IMR-90 (cell line): ENCODE data around the gene GINS1. TPM values are rescaled to one million over a fixed set of nuclear protein-coding genes. Genes with fewer than 3 reads are reported as not detected.

ENCODE experiments used
- ATAC-seq: fragments of 200-7000 bp; cut with Tn5 transposase; 2 replicates; pipeline ENCODE4 v1.9.1; 2020; ENCODE audit warnings: low read depth, mild to moderate bottlenecking, moderate library complexity
- BruUV-seq: library from RNA; stranded (reverse); fragments of 400-500 nt; replicated peaks from 2 replicates; lab custom pipeline; 2021; lab: Mats Ljungman, UMichigan
- CTCF ChIA-PET: fragments of 300-600 bp; formaldehyde crosslinking; extraction: SDS; loops from one replicate; lab custom pipeline; 2021; ENCODE audit warnings: antibody characterized with exemption; lab: Yijun Ruan, JAX
- POLR2A ChIA-PET: fragments of 300-600 bp; sonication (Branson Sonifier 250); formaldehyde crosslinking; loops from one replicate; lab custom pipeline; 2022; ENCODE audit warnings: antibody characterized with exemption; ENCODE audit not compliant: unreplicated experiment; lab: Charles Lee
- DNase-seq: peaks from one replicate; pipeline ENCODE4 v3.0.0; 2013
- H2AFZ ChIP-seq: replicated peaks from 2 replicates; pipeline ENCODE3; 2013; ENCODE audit warnings: low read length, mild to moderate bottlenecking; ENCODE audit not compliant: poor library complexity
- H2AK5ac ChIP-seq: 2 replicates; pipeline ENCODE4 v1.6.1; 2013; ENCODE audit warnings: low read depth, low read length, inconsistent platforms
- H2AK9ac ChIP-seq: replicated peaks from 2 replicates; pipeline ENCODE3; 2013; ENCODE audit warnings: mild to moderate bottlenecking, low read depth, low read length, moderate library complexity; ENCODE audit not compliant: poor library complexity
- H2BK120ac ChIP-seq: 2 replicates; pipeline ENCODE4 v1.6.1; 2013; ENCODE audit warnings: low read depth, low read length, inconsistent platforms
- H2BK15ac ChIP-seq: 3 replicates; pipeline ENCODE4 v1.6.1; 2013; ENCODE audit warnings: low read depth, low read length, inconsistent platforms
- H2BK20ac ChIP-seq: 2 replicates; pipeline ENCODE4 v1.6.1; 2013; ENCODE audit warnings: low read depth, mild to moderate bottlenecking, inconsistent platforms, low read length, moderate library complexity
- H2BK5ac ChIP-seq: 2 replicates; pipeline ENCODE4 v1.6.1; 2013; ENCODE audit warnings: mild to moderate bottlenecking, low read depth, low read length, inconsistent platforms; ENCODE audit not compliant: poor library complexity, severe bottlenecking
- H3K14ac ChIP-seq: replicated peaks from 2 replicates; pipeline ENCODE4 v1.6.1; 2013; ENCODE audit warnings: low read depth, low read length, inconsistent platforms
- H3K18ac ChIP-seq: 2 replicates; pipeline ENCODE4 v1.6.1; 2013; ENCODE audit warnings: low read depth, low read length, control low read depth
- H3K23ac ChIP-seq: 2 replicates; pipeline ENCODE4 v1.6.1; 2013; ENCODE audit warnings: low read depth, low read length, inconsistent platforms
- H3K27ac ChIP-seq: 2 replicates; pipeline ENCODE4 v1.5.1; 2013; ENCODE audit warnings: mild to moderate bottlenecking, control low read depth, low read length; ENCODE audit not compliant: insufficient read depth
- H3K27me3 ChIP-seq: 2 replicates; pipeline ENCODE4 v1.6.1; 2013; ENCODE audit warnings: low read length; ENCODE audit not compliant: control insufficient read depth, insufficient read depth
- H3K36me3 ChIP-seq: 2 replicates; pipeline ENCODE4 v1.6.1; 2013; ENCODE audit warnings: low read length, mixed read lengths; ENCODE audit not compliant: control insufficient read depth, insufficient read depth
- H3K4ac ChIP-seq: 2 replicates; pipeline ENCODE4 v1.6.1; 2013; ENCODE audit warnings: low read depth, low read length, inconsistent platforms
- H3K4me1 ChIP-seq: 2 replicates; pipeline ENCODE4 v1.6.1; 2013; ENCODE audit warnings: low read length, mixed read lengths; ENCODE audit not compliant: control insufficient read depth, insufficient read depth
- H3K4me2 ChIP-seq: 2 replicates; pipeline ENCODE4 v1.6.1; 2013; ENCODE audit warnings: low read depth, mild to moderate bottlenecking, control low read depth, low read length, moderate library complexity
- H3K4me3 ChIP-seq: 2 replicates; pipeline ENCODE4 v1.5.1; 2013; ENCODE audit warnings: low read depth, mild to moderate bottlenecking, control low read depth, low read length, moderate library complexity; ENCODE audit not compliant: insufficient read depth
- H3K56ac ChIP-seq: 2 replicates; pipeline ENCODE4 v1.6.1; 2013; ENCODE audit warnings: low read length, inconsistent platforms; ENCODE audit not compliant: insufficient read depth; ENCODE audit errors: extremely low read depth
- H3K79me1 ChIP-seq, 2 experiments: 2 replicates each; pipeline ENCODE4 v1.6.1; 2013; ENCODE audit warnings: low read length in 2 of 2, inconsistent platforms in 1 of 2, low read depth in 1 of 2
- H3K9ac ChIP-seq: 2 replicates; pipeline ENCODE4 v1.6.1; 2013; ENCODE audit warnings: low read depth, low read length, control low read depth
- H3K9me1 ChIP-seq: 2 replicates; pipeline ENCODE4 v1.6.1; 2013; ENCODE audit warnings: low read length, inconsistent platforms; ENCODE audit not compliant: insufficient read depth
- H3K9me3 ChIP-seq: 2 replicates; pipeline ENCODE4 v1.6.1; 2013; ENCODE audit warnings: low read length; ENCODE audit not compliant: control insufficient read depth, insufficient read depth
- H4K20me1 ChIP-seq: 2 replicates; pipeline ENCODE4 v1.6.1; 2013; ENCODE audit warnings: low read length, inconsistent platforms; ENCODE audit not compliant: insufficient read depth
- H4K5ac ChIP-seq: 2 replicates; pipeline ENCODE4 v1.6.1; 2013; ENCODE audit warnings: mild to moderate bottlenecking, low read depth, low read length, control low read depth
- H4K8ac ChIP-seq, 2 experiments: 2 replicates each; pipeline ENCODE4 v1.6.1; 2013; ENCODE audit warnings: low read depth in 2 of 2, low read length in 2 of 2, control low read depth in 1 of 2, inconsistent platforms in 1 of 2
- H4K91ac ChIP-seq: 2 replicates; pipeline ENCODE4 v1.6.1; 2013; ENCODE audit warnings: low read depth, low read length, inconsistent platforms; ENCODE audit not compliant: insufficient read depth
- BHLHE40 ChIP-seq: fragments of 150-350 bp; IDR thresholded peaks from 2 replicates; pipeline ENCODE4 v1.6.1; 2016; ENCODE audit warnings: mild to moderate bottlenecking, low read depth, low read length
- CEBPB ChIP-seq: IDR thresholded peaks from 2 replicates; pipeline ENCODE4 v1.6.1; 2012; ENCODE audit warnings: low read depth, low read length, improper control_type of control experiment
- CHD1 ChIP-seq: IDR thresholded peaks from 2 replicates; pipeline ENCODE4 v1.6.1; 2012; ENCODE audit warnings: low read depth, low read length, improper control_type of control experiment
- CTCF ChIP-seq: conservative IDR thresholded peaks from 2 replicates; pipeline ENCODE4 v1.5.1; 2012; ENCODE audit warnings: mild to moderate bottlenecking, low read depth, low read length, improper control_type of control experiment
- ELK1 ChIP-seq: fragments of 150-350 bp; IDR thresholded peaks from 2 replicates; pipeline ENCODE4 v1.6.1; 2016; ENCODE audit warnings: low read depth, mild to moderate bottlenecking, low read length, moderate library complexity, borderline replicate concordance
- MAFK ChIP-seq: IDR thresholded peaks from 2 replicates; pipeline ENCODE4 v1.6.1; 2012; ENCODE audit warnings: low read depth, low read length, improper control_type of control experiment
- MAZ ChIP-seq: IDR thresholded peaks from 2 replicates; pipeline ENCODE4 v1.6.1; 2012; ENCODE audit warnings: low read depth, mild to moderate bottlenecking, low read length, improper control_type of control experiment, moderate library complexity, borderline replicate concordance
- MXI1 ChIP-seq: IDR thresholded peaks from 2 replicates; pipeline ENCODE4 v1.6.1; 2012; ENCODE audit warnings: low read depth, mild to moderate bottlenecking, low read length, moderate library complexity, borderline replicate concordance
- POLR2A ChIP-seq: IDR thresholded peaks from 2 replicates; pipeline ENCODE4 v1.6.1; 2012; ENCODE audit warnings: mild to moderate bottlenecking, low read depth, low read length
- RAD21 ChIP-seq: IDR thresholded peaks from 2 replicates; pipeline ENCODE4 v1.6.1; 2012; ENCODE audit warnings: low read length, improper control_type of control experiment
- RCOR1 ChIP-seq: IDR thresholded peaks from 2 replicates; pipeline ENCODE4 v1.6.1; 2012; ENCODE audit warnings: mild to moderate bottlenecking, low read length, improper control_type of control experiment; ENCODE audit not compliant: insufficient replicate concordance
- RFX5 ChIP-seq: IDR thresholded peaks from 2 replicates; pipeline ENCODE4 v1.8.0; 2012; ENCODE audit warnings: low read depth, mild to moderate bottlenecking, low read length, moderate library complexity
- SMC3 ChIP-seq: fragments of 150-350 bp; IDR thresholded peaks from 2 replicates; pipeline ENCODE4 v1.6.1; 2016; ENCODE audit warnings: low read depth, mild to moderate bottlenecking, antibody characterized with exemption, low read length, moderate library complexity
- USF2 ChIP-seq: fragments of 150-350 bp; IDR thresholded peaks from 2 replicates; pipeline ENCODE4 v1.6.1; 2017; ENCODE audit warnings: mild to moderate bottlenecking, antibody characterized with exemption, low read length, low read depth
- WGBS, 2 experiments: methylation state at CpG; one replicate each; pipeline versions ENCODE4 v1.1.5 to v1.1.7; 2013; ENCODE audit warnings: missing lambda C conversion rate in 2 of 2; ENCODE audit not compliant: insufficient read length in 1 of 2; ENCODE audit errors: extremely low coverage in 2 of 2; 5-methylcytosine and 5-hydroxymethylcytosine counted together
- dilution Hi-C: fragments of 300-500 bp; cut with HindIII; formaldehyde crosslinking; loops from one replicate; pipeline ENCODE4 v1.14.3; 2018; ENCODE audit warnings: low sequenced_read_pairs; ENCODE audit not compliant: unreplicated experiment
- in situ Hi-C: fragments of 300-500 bp; cut with MboI; formaldehyde crosslinking; loops from 3 replicates; pipeline ENCODE4 v1.14.3; 2019; ENCODE audit warnings: low sequenced_read_pairs, inconsistent platforms, mixed read lengths
- intact Hi-C: fragments of 100-400 bp; cut with micrococcal nuclease; formaldehyde crosslinking; loops from 2 replicates; pipeline ENCODE4 v1.10.0; 2022
- polyA plus RNA-seq, 3 experiments: library from polyadenylated mRNA; depleted of rRNA; stranded (reverse); fragments of >200 nt; gene quantifications; 2 replicates each; pipeline ENCODE4 v1.2.3, GENCODE V29; 2012; ENCODE audit warnings: low replicate concordance in 1 of 3
- total RNA-seq: library from RNA; depleted of rRNA; stranded (reverse); fragments of >200 nt; gene quantifications from 2 replicates; pipeline ENCODE4 v1.2.3, GENCODE V29; 2012

The GINS1 gene
- total and polyA plus RNA-seq, 2 of the 4 experiments (the other 2 are of a cell fraction) = 4.9 to 6.6 TPM

GRCh38 chr20:25368526-25368925 lies 38.9 kb upstream of the GINS1 start:
- Histone ChIP-seq H4K8ac (no peak overlapping the region), H3K4me1 (peaks cover 12% of the 10 kb centered on the region), H3K27me3 (no peaks in the 10 kb centered on the region), H4K5ac (no peak overlapping the region), H3K4me2 (no peak overlapping the region), H3K36me3 (no peaks in the 10 kb centered on the region), H3K23ac (no peak overlapping the region), H4K91ac (no peak overlapping the region), H3K9me1 (peaks cover 8% of the 10 kb centered on the region), H2AK5ac (no peak overlapping the region), H3K4me3 (no peak overlapping the region), H2AK9ac (no peak overlapping the region), H3K9me3 (peaks cover 33% of the 10 kb centered on the region), H2BK20ac (no peak overlapping the region), H2BK15ac (no peak overlapping the region), H2AFZ (no peak overlapping the region), H4K20me1 (peaks cover 9% of the 10 kb centered on the region), H2BK120ac (no peak overlapping the region), H3K4ac (no peak overlapping the region), H2BK5ac (no peak overlapping the region), H3K18ac (no peak overlapping the region), H3K27ac (no peak overlapping the region), H3K14ac (no peak overlapping the region), H3K9ac (no peak overlapping the region), H3K79me1 (peaks cover 46 to 80% of the 10 kb centered on the region in 2 experiments), H3K56ac (no peak overlapping the region)
- ChIA-PET CTCF (no interaction called here), POLR2A (no interaction called here)
- no peak for ATAC-seq
- BruUV-seq = no TSS peak
- no peak for DNase-seq
- intact Hi-C loops (no loop called here), dilution Hi-C loops (no loop called here), in situ Hi-C loops (loop anchor here (5.0 kb wide), 1 partner anchor 41 kb away; no protein-coding TSS in a partner anchor)
- no CpG with 5 or more reads among the region's 10 CpGs for WGBS, 2 experiments
- TF ChIP-seq RFX5 = no peak
- TF ChIP-seq RCOR1 = no peak
- TF ChIP-seq BHLHE40 = no peak
- no peak for TF ChIP-seq MXI1
- no peak for TF ChIP-seq CEBPB
- TF ChIP-seq POLR2A = no peak
- TF ChIP-seq SMC3 = no peak
- no peak for TF ChIP-seq ELK1
- no peak for TF ChIP-seq CTCF
- TF ChIP-seq MAFK = no peak
- no peak for TF ChIP-seq USF2
- no peak for TF ChIP-seq CHD1
- TF ChIP-seq MAZ = no peak
- no peak for TF ChIP-seq RAD21
